ENCODE results near the gene PLCXD1. TPM values are rescaled to one million over a fixed set of nuclear protein-coding genes. Genes with fewer than 3 reads are reported as not detected.
"Not testable (repeated sequence)": the region's sequence is repeated elsewhere in the genome, so short reads cannot be mapped to it uniquely, and the experiment has no call there.

PLCXD1 gene
- total RNA-seq, 1 donor from 2014 or later: 25.9 TPM

- H3K9me3 Mint-ChIP-seq (ENCODE audit: unreplicated experiment); H3K9ac ChIP-seq (ENCODE audit: low read length); H3K27ac Mint-ChIP-seq (ENCODE audit: unreplicated experiment); H4K20me1 ChIP-seq (ENCODE audit: insufficient read depth, low read length); H3K27ac ChIP-seq (ENCODE audit: low read depth, low read length); H3K36me3 ChIP-seq (ENCODE audit: insufficient read depth, low read length); H3K9me3 ChIP-seq (ENCODE audit: insufficient read depth, low read depth, low read length); H3K4me1 Mint-ChIP-seq (ENCODE audit: low read depth, unreplicated experiment); H3K27me3 Mint-ChIP-seq (ENCODE audit: low read depth, unreplicated experiment); H2AFZ ChIP-seq (ENCODE audit: low read depth, low read length); H3K79me2 ChIP-seq (ENCODE audit: insufficient read depth, low read length); DNase-seq (ENCODE audit: low read depth); H3K36me3 Mint-ChIP-seq (ENCODE audit: low read depth, unreplicated experiment); H3K4me3 ChIP-seq (ENCODE audit: insufficient read depth, low read depth, low read length); H3K27me3 ChIP-seq (ENCODE audit: insufficient read depth, low read length); FAIRE-seq; H3K4me1 ChIP-seq (ENCODE audit: insufficient read depth, low read length): not testable (repeated sequence)
- peak overlapping the region; percentile 77 for H3K4me2 ChIP-seq (ENCODE audit: low read length)
- H3K4me3 Mint-ChIP-seq (ENCODE audit: unreplicated experiment): peak overlapping the region; percentile 88
Measured at GRCh38 chrX:282000-282681, 960 bp downstream of the PLCXD1 start.

DNA sequence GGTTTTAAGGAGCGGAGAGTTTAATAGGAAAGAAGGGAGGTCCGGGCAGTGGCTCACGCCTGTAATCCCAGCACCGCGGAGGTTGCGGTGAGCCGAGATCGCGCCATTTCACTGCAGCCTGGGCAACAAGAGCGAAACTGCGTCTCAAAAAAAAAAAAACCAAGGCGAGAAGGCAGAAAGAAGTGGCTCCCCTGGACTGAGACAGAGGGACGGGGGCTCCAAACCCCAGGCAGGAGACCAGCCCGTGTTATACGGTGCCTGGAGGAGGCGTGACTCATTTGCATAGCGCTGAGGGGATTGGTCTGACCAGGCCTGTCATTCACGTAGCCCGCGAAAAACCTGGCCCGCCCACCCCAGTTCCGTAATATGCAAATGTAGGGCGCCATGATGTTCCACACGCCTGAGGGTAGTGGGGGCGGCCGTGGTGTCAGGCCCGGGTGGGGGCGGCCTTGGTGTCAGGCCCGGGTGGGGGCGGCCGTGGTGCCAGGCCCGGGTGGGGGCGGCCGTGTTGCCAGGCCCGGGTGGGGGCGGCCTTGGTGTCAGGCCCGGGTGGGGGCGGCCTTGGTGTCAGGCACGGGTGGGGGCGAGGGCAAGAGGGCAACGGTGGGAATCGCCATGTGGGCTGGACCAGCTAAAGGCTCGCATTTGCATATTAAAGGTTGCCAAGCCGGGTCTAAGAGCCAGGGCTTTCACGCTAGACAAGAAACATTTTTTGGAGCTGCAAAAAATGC is 2.1 kb downstream of the PLCXD1 start:
- H3K27ac Mint-ChIP-seq (ENCODE audit: unreplicated experiment): peak overlapping the region; percentile 26
- Histone ChIP-seq H3K9me3 (ENCODE audit: insufficient read depth, low read depth, low read length) (no peaks in the 10 kb centered on the region), H4K20me1 (ENCODE audit: insufficient read depth, low read length) (no peaks in the 10 kb centered on the region), H3K4me3 (ENCODE audit: insufficient read depth, low read depth, low read length) (peak overlapping the region; percentile 81), H3K79me2 (ENCODE audit: insufficient read depth, low read length) (no peaks in the 10 kb centered on the region), H3K27ac (ENCODE audit: low read depth, low read length) (peak overlapping the region; percentile 58), H2AFZ (ENCODE audit: low read depth, low read length) (peak overlapping the region; percentile 85), H3K27me3 (ENCODE audit: insufficient read depth, low read length) (no peaks in the 10 kb centered on the region), H3K4me1 (ENCODE audit: insufficient read depth, low read length) (no peaks in the 10 kb centered on the region), H3K9ac (ENCODE audit: low read length) (peak overlapping the region; percentile 87), H3K36me3 (ENCODE audit: insufficient read depth, low read length) (peaks cover 9% of the 10 kb centered on the region), H3K4me2 (ENCODE audit: low read length) (peak overlapping the region; percentile 98)
- H3K4me3 Mint-ChIP-seq (ENCODE audit: unreplicated experiment): peak overlapping the region; percentile 91
- no peaks in the 10 kb centered on the region for H3K9me3 Mint-ChIP-seq (ENCODE audit: unreplicated experiment)
- H3K4me1 Mint-ChIP-seq (ENCODE audit: low read depth, unreplicated experiment): peaks cover 6% of the 10 kb centered on the region
- FAIRE-seq (no peak), DNase-seq (ENCODE audit: low read depth) (peak; percentile 78)
- no peak for TF ChIP-seq CTCF (IDR thresholded peaks at IDR 0.05; ENCODE audit: insufficient read depth, low read depth, low read length)
- no peak for TF ChIP-seq EZH2 (IDR thresholded peaks at IDR 0.05; ENCODE audit: insufficient read depth, low read length)
- H3K36me3 Mint-ChIP-seq (ENCODE audit: low read depth, unreplicated experiment): peaks cover under 1% of the 10 kb centered on the region
- H3K27me3 Mint-ChIP-seq (ENCODE audit: low read depth, unreplicated experiment): no peaks in the 10 kb centered on the region

DNA sequence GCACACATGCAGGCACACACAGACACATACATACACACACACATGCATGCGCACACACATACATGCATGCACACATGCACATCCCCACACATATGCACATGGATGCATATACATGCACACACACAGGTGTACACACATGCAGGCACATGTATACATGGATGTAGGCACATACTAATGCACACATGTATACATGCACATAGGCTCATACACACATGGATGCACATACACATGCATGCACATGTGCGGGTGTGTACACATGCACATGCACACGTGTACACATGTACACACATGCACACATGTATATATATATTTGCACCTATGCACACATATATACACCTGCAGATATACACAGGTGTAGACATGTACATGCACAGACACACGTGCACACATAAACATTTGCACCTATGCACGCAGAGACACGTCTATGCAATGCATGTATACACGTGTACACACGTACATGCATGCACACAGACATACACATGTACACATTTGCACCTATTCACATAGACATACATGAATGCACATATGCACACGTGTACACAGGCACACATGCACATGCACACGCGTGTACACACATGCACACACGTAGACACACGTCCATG is 4.0 kb downstream of the PLCXD1 start:
- Histone ChIP-seq H3K4me2 (ENCODE audit: low read length) (no peak overlapping the region), H3K4me3 (ENCODE audit: insufficient read depth, low read depth, low read length) (no peak overlapping the region), H3K9ac (ENCODE audit: low read length) (no peak overlapping the region), H4K20me1 (ENCODE audit: insufficient read depth, low read length) (no peaks in the 10 kb centered on the region), H3K27ac (ENCODE audit: low read depth, low read length) (no peak overlapping the region), H3K4me1 (ENCODE audit: insufficient read depth, low read length) (no peaks in the 10 kb centered on the region), H3K27me3 (ENCODE audit: insufficient read depth, low read length) (no peaks in the 10 kb centered on the region), H3K36me3 (ENCODE audit: insufficient read depth, low read length) (peaks cover 9% of the 10 kb centered on the region), H2AFZ (ENCODE audit: low read depth, low read length) (no peak overlapping the region), H3K79me2 (ENCODE audit: insufficient read depth, low read length) (no peaks in the 10 kb centered on the region), H3K9me3 (ENCODE audit: insufficient read depth, low read depth, low read length) (no peaks in the 10 kb centered on the region)
- peaks cover 2% of the 10 kb centered on the region for H3K36me3 Mint-ChIP-seq (ENCODE audit: low read depth, unreplicated experiment)
- H3K9me3 Mint-ChIP-seq (ENCODE audit: unreplicated experiment): no peaks in the 10 kb centered on the region
- H3K4me1 Mint-ChIP-seq (ENCODE audit: low read depth, unreplicated experiment): no peaks in the 10 kb centered on the region
- no peaks in the 10 kb centered on the region for H3K27me3 Mint-ChIP-seq (ENCODE audit: low read depth, unreplicated experiment)
- TF ChIP-seq EZH2 (IDR thresholded peaks at IDR 0.05; ENCODE audit: insufficient read depth, low read length) (no peak), CTCF (IDR thresholded peaks at IDR 0.05; ENCODE audit: insufficient read depth, low read depth, low read length) (no peak)
- FAIRE-seq: no peak
- DNase-seq (ENCODE audit: low read depth): no peak
- no peak overlapping the region for H3K4me3 Mint-ChIP-seq (ENCODE audit: unreplicated experiment)
- H3K27ac Mint-ChIP-seq (ENCODE audit: unreplicated experiment): no peak overlapping the region
